ENCODE measurements around the gene FGF18.
"Not testable (repeated sequence)": the region's sequence is repeated elsewhere in the genome, so short reads cannot be mapped to it uniquely, and the experiment has no call there.

GRCh38 chr5:171384999-171385398 lies 34.4 kb upstream of the FGF18 start:
- TF ChIP-seq, protein P1, sequence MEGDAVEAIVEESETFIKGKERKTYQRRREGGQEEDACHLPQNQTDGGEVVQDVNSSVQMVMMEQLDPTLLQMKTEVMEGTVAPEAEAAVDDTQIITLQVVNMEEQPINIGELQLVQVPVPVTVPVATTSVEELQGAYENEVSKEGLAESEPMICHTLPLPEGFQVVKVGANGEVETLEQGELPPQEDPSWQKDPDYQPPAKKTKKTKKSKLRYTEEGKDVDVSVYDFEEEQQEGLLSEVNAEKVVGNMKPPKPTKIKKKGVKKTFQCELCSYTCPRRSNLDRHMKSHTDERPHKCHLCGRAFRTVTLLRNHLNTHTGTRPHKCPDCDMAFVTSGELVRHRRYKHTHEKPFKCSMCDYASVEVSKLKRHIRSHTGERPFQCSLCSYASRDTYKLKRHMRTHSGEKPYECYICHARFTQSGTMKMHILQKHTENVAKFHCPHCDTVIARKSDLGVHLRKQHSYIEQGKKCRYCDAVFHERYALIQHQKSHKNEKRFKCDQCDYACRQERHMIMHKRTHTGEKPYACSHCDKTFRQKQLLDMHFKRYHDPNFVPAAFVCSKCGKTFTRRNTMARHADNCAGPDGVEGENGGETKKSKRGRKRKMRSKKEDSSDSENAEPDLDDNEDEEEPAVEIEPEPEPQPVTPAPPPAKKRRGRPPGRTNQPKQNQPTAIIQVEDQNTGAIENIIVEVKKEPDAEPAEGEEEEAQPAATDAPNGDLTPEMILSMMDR (IDR thresholded peaks at IDR 0.05), result not testable (repeated sequence)
- TF ChIP-seq POLR2A (IDR thresholded peaks at IDR 0.05), result not testable (repeated sequence)
